GM18526 (cell line): ENCODE results near the gene MRPL12.

Experiments
- POLR2A ChIP-seq: IDR thresholded peaks from 3 replicates; pipeline ENCODE4 v1.6.1; 2011; ENCODE audit not compliant: insufficient read length; ENCODE audit errors: extremely low read depth

MRPL12 gene

GRCh38 chr17:81706757-81707624 is 3.8 kb downstream of the MRPL12 start:
- TF ChIP-seq POLR2A, result peak; percentile 4

- no peak for TF ChIP-seq POLR2A
These were observed 4.8 kb downstream of the MRPL12 start for GRCh38 chr17:81707725-81708646.

DNA sequence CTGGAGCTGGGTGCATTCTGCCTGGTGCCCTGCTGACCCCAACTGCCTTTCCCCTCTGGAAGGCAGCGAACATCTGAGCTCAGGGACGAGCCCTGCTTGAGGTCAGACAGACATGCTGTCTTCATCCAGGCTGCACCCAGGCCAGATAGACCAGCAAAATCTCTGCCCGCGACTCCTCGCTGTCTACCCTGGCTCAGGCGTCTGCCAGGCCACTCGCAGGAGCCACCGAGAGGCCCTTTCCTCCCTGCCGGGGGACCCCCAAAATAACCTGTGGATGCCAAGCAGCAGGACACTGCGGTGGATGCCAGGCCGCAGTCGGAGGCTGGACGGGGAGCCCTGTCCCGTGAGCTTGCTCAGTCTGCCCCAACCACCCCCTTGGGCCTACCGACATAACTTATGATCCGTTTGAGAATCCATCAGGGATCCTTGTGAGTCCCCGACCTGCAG is 5.6 kb downstream of the MRPL12 start:
- TF ChIP-seq POLR2A, result no peak

DNA sequence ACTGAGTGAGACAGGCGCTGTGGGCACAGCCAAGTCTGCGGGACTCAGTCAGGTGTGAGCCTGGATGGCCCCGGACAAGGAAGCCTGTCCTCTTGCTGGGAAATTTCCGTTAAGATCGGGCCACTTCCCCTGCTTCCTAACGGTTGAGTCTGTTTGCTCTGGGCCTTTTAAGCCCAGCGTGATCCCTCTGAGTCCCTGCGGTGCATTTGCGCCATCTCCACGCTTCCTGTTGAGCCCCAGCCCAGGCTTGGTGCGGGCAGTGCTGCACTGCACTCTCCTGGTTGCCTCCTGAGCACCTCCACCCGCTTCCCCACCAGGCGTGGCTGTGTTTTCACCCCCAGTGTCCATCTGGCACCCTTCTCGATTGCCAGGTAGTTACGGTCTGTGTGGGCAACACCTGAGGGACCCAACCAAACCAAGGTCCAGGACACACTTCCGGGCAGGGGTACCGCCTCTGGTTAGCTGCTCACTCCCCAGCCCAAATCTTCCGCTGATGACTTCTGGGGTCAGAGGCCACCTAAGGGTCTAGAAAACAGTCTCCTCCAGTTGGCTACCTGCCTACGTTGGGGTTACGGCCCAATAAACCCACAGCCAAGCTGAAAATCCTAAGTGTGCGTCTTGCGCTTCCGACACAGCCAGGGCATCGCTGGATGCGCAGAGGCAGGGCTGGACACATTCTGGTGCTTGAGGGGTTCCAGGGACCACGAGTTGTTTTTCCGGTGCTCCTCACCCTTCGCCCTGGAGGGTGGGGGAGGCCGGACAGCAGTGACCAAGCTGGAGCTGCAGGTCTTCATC is 7.5 kb downstream of the MRPL12 start:
- TF ChIP-seq POLR2A, result no peak

DNA sequence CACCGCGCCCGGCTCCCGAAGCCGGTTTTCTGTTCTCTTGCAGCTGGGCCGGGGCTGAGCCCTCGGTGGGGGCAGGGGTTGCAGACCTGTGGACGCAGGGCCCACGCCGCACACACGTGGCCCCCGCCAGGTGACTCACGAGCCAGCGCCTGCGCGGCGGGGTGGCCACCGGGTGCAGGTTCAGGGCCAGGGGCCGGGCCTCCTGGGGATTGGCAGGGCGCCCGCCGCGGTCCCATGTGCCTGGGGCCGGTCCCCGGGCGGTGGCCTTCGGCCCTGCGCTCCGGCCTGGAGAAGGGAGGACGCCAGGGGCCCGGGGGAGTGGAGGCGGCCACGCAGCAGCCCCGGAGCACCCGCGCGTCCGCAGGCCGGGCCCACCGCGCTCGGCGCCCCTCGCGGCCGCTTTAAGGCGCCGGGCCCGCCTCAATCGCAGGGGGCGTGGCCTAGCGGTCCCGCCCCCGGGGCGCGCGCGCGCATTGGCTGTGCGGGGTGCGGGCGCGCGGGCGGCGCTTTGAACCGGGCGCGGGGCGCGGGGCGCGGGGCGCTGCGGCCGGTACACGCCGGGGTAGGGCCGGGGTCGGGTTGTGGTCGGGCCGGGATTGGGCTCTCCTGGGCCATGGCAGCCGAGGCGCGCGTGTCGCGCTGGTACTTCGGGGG is 8.8 kb downstream of the MRPL12 start, which contains the start of gene SLC25A10:
SLC25A10 (plus strand) TSS at position 471 of the 654 bp plus-strand sequence; CDS start at position 614, 143 bp downstream.
- TF ChIP-seq POLR2A, result peak; percentile 25

DNA sequence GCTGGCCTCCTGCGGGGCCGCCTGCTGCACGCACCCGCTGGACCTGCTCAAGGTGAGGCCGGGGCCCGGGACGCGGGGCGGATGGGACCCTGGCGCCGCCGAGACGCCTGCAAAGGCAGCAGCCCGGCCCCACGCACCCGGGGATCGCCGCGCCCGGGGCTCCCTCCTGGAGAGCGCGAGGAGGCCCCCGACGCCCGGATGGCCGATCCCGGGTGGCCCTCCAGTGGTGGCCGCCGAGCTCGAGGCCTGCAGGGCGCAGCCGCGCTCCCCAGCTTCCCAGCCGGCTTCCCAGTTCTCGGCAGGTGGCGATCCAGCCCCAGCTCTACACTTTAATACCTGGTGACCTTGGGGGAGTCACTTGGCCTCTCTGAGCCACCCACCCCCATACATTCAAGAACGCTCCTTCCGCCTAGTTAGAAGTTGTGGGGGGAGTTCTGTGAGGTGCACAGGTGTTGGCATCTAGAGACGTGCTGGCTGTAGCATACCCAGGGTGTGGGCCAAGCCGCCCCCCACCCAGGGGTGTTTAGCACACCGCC is 9.4 kb downstream of the MRPL12 start:
- TF ChIP-seq POLR2A, result peak; percentile 1

DNA sequence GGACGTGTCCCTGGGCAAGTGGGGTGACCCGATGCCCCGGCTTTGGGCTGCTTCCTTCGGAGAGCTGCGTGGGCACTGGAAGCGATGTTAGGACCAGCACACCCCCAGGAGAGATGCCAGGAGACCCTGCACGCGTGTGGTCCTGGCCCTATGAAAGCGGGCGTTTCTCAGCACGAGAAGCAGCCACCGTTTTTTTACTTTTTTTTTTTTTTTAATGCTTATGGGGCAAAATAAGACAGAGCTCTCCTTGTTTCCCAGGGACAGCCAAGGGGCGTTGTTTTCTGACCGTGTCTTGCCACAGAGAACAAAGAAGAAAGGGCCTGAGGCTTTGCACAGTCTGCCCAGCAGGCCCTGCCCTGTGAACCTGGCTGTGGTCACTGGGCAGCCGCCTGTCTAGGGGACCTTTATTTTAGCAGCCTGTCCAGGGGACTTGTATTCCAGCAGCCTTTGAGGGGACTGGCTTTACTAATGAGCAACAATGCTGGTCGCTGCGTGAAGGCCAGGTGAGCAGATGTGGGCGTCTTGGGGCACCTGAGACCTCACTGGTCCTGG is 9.9 kb downstream of the MRPL12 start:
- no peak for TF ChIP-seq POLR2A

DNA sequence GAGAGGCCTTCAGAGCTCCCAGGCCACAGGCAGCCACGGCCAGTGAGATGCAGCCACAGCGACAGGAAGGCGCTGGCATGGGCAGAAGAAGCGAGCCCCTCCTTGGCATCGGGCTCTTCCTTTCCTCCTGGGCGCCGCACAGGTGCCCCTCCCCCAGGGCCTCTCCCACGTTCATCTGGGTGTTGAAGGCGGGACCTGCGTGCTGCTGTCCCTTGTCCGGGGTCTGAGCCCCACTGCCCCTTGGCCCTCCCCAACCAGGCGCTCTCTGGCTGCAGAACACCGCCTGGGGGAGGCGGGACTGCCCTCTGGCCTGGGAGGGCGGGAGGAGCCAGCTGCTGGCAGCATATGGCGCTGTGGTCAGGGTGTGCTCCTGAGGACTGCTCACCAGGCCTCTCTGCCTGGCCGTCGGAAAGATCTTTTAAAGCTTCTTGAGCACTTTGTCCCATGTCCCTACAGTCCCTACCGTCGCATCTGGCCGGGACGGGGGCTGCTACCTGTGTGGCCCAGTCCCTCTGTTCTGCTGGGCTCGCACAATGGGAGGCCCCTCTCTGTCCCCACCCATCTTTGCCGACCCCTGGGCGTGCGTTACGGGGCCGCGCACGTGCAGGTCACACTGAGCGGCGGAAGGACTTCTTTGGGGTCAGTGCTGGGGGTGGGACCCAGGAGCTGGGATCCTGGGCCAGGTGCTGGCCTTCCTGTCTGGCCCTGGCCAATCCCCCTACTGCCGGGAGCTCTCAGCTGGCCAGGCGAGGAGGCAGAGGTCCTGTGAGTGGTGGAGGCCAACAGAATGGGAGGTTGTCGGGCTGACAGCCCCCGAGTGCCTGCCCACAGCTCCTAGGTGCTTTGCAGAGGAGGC is 10.6 kb downstream of the MRPL12 start:
- no peak for TF ChIP-seq POLR2A

DNA sequence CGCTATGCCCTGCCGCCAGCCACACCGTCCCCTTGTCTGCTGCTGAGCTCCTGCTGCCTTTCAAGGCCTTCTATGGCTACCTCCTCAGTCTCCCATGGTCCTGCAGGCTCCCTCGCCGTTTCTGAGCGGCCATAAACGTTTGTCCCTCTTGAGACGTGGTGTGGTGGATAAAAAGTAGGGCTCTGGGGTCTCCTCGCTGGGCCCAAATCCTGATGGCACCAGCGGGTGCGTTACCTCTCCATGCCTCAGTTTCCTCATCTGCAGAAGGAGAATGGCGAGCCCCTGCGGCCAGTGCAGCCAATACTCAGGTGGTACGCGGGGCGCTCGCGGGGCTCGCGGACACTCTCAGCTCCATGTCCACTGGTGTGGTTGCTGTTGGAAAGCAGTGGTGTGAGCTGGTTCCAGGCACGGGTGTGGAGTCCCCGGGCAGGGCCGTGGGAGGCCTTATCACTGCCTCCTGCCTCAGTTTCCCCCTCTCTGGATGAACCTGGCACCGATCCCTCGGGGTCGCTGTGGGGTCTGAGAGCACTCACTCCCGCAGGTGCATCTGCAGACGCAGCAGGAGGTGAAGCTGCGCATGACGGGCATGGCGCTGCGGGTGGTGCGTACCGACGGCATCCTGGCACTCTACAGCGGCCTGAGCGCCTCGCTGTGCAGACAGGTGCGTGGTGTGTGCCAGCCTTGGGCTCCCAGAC is 11.4 kb downstream of the MRPL12 start:
- no peak for TF ChIP-seq POLR2A

DNA sequence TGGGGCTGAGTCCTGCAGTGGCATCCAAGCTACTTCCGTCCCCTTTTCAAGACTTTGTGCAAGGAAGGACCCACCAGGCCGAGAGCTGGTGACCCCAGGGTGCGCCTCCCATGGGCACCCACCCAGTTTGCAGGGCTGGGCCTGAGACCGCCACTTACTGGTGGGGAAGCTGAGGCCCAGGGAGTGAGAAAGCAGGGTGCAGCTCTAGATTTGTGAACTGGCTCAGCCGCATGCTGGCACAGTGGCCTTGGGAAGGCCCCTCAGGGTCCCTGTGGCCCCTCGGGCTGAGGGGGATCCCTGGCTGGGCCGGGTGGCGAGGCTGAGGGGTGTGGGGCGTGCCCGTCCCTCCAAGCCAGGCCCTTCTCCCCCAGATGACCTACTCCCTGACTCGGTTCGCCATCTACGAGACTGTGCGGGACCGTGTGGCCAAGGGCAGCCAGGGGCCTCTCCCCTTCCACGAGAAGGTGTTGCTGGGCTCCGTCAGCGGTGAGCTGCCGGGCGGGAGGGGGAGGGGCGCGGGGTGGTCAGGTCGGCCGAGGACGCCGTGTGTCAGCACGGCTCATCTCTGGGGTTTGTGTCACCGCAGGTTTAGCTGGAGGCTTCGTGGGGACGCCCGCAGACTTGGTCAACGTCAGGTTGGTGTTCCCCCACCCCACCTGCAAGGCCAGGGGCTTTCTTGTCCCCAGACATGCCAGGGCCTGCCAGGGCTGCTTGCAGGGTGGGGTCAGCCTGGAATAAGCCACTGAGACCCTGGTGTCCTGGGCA is 12.1 kb downstream of the MRPL12 start:
- no peak for TF ChIP-seq POLR2A

DNA sequence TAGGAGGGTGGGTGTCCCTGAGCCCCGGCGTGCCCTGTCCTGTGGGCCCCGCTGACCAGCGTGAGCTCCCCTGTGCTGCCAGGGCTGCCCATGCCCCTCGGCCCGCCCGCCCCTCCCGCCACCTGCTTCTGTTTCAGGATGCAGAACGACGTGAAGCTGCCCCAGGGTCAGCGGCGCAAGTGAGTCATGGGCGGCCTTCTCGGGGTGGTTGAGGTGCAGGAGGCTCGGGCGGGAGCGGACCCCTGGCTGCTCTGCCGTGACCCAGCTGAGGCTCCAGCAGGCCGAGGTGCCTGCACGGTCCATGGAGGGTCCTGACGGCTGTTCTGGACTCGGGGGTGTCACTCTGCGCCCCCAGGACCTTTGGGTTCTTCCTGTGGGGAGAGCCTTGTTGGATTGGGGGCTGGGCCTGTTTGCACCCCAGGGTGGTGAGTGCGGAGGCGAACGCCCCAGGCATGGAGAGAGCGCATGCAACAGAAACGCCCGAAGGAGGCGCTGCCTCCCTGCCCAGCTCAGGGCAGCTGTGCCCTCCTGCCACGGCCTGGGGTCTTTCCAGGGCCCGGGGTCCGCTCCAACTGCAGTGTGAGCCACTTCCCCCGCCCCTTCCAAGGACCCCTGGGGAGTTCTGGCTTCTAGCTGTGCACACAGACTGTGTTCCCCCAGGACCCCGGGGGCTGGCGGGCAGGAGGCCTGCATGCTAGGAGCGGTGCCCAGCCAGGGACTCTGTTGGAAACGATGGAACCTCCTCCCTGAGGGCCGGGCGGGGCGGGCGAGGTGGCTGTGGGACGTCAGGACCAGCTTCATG is 12.9 kb downstream of the MRPL12 start:
- TF ChIP-seq POLR2A, result no peak

DNA sequence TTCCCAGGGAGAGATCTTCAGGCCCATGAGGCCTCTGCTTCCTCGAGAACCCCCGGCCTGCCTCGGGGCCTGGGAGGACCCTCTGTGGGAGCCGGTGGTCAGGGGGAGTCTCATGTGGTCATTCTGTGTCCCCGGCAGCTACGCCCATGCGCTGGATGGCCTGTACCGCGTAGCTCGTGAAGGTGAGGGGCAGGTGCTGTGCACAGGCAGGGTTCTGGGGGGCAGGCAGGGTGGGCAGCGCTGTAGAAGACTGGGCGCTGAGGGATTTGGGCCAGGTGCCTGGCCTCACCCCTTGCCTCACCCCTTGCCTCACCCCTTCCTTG is 13.5 kb downstream of the MRPL12 start:
- no peak for TF ChIP-seq POLR2A
